Stimulated activated CD4-positive, alpha-beta T cell treated with anti-CD3 and anti-CD28 coated beads, Interleukin-1b, Interleukin-23, amount 100 ng/mL, for 4 hours (primary cell): Measurements from ENCODE around the gene GLIS1.

Experiments used
- DNase-seq, 2 donors: peaks; one replicate each; pipeline ENCODE4 v3.0.0-alpha.2; 2020; ENCODE audit warnings: low read depth in 2 of 2

The GLIS1 gene

DNA sequence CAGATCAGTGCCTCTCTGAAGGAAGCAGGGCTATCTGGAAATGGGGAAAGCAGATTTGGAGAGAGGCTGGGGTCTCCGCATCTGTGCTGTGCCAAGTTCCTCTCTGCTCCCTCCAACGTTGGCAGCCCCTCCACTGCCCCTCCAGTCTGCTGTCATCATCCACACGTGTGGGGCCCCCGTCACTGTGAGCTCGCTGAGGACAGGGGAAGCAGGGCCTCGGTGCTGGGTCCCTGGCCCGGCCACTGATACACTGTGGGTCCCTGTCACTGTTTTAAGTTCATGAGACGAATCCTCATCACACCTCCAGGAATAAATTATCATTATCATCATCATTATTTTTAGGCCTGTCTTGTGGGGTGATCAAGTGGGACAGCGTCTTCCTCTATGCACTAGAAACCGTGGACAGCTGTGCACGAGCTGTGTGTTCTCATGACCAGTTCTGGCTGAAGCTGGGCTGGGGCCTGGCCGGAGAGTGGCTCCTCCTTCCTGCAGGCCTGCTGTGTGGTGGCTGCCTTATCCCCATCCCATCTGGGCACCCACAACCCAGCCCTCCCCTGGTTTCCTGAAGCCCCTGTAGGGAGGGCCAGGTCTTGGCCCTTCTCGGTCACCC lies 227.5 kb downstream of the GLIS1 start:
- DNase-seq = no peak

DNA sequence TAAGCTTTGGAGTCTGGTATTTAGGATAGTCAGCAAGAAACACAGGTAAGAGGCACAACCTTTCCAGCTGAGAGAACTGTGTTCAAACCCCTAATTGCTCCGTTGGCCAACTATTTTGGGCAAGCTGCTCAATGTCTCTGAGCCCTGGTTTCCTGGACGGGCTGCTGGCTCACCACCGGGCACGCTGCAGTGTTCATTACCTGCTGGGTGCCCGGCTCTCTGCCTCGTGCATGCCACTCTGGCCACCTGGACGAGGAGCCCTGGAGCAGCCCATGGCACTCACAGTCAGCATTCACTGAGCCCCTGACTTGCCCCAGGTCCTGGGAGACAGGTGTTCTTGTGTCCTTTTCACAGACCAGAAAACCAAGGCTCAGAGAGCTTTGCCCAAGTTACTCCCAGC lies 228.7 kb downstream of the GLIS1 start:
- no peak for DNase-seq

DNA sequence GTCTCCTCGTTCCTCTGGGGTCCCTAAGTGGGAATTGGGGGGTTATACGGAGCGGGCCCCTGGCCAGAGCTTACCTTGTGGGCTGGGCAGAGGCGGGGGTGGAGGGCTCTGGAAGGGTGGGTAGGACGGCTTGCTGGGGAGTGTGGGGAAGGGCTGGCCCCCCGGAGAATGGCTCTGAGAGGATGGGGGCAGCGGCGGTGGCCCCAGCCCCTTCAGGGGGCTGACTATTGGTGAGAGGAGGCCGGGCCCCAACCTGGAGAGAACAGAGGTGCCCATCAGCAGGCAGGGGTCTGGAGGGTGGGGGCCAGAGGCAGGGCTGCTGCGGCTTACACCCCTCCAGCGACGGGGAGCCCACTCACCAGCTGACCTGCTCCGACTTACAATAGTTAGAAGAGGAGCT lies 229.2 kb downstream of the GLIS1 start:
- no peak for DNase-seq

DNA sequence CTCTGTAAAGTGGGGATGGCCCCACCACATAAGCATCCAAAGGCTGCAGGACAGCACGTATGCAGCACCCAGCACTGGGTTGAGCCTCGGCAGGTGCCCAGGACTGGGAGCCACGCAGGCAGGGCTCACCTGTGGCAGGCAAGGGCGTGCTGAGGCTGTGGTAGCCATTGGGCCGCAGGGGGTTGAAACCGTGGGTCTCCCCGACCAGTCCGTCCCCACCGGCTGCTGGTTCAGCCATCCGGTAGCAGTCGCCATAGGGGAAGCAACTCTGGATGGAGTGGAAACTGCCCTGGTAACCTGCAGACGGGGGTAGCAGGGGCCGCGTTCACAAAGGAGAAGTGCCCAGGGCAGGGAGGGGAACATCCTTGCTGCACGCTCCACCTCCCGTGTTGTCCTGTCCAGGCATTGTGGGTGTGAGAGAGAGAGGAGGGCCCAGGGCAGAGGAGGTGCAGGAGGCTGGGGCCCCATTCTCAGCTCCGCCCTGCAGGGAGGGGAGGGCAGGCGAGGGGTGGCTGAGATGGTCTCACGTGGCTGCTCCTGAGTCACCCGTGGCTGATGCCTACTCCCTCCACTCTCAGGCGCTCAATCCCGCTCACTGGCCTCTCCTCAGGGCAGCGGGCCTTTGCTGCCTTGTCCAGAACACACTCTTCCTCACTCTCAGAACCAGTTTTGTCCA lies 229.8 kb downstream of the GLIS1 start:
- no peak for DNase-seq

DNA sequence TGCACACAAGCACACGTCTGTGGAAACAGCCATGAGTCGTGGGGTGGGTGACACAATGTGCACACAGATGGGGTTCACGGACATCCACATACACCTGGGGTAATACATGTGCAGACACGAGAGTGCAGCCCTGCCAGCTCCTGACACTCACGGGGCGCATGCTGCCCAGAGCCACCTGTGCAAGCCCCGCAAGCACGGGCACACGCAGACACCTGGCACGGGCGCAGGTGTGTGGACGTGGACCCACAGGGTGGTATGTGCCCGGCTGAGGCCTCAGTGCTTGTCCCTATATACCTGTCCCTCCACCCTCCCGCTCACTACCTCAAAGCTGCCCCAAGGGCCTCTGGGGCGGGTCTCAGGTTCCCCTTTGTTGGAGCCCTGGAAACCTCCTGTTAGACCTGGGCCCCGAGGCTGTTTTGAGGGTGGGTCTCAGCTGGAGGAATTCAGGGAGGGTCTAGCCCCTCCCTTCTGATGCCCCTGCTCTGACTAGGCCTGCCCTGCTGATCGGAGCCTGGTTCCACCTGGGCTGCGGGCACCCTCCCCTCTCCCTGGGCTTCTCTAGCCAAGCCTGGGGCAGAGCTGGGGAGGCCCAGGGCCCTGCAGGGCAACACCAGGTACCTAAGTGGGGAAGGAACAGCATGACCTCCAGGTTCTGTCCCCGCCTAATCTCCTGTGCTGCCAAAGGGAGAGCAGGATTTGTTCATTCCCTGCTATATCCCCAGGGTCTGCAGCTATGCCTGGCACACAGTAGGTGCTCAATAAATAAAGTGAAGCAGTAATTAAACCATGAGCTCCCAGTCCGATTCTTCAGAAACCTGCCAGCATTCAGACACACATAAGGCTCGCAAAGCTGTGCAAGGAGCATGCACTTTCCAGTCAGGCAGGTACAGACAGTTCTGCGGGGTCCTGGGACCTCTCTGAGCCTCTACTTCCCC lies 230.6 kb downstream of the GLIS1 start:
- DNase-seq = no peak

DNA sequence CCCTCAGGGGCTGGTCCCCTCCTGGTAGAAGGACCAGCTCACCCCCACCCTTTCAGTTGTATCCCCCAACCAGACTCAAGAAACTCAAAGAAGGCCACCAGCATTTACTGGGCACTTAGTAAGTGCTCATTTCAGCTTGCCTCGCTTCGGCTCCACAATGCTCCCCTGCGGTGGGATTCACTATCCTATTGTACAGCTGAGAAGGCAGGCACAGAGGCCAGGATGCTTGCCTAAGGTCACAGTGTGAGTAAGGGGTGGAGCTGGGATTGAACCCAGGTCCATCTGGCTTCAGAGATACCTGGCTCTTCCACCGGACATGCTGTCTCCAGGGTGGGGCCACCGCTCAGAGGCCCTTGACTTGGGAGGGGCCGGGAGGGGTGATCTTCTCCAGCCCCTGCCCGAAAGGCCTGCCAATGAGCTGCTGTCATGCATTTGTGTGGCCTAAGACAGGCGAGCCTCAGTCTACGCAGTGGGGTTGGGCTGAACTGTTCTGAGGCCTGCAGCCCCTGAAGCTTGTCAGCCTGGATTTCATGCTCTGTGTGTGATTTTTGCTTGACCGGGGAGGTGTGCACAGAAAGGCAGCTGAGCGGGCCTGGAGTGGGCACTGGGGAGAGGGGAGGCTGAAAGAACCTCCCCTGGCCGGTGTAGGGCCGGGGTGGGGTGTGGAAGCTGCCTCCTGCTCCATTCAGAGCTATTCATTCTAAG lies 231.7 kb downstream of the GLIS1 start:
- no peak for DNase-seq

DNA sequence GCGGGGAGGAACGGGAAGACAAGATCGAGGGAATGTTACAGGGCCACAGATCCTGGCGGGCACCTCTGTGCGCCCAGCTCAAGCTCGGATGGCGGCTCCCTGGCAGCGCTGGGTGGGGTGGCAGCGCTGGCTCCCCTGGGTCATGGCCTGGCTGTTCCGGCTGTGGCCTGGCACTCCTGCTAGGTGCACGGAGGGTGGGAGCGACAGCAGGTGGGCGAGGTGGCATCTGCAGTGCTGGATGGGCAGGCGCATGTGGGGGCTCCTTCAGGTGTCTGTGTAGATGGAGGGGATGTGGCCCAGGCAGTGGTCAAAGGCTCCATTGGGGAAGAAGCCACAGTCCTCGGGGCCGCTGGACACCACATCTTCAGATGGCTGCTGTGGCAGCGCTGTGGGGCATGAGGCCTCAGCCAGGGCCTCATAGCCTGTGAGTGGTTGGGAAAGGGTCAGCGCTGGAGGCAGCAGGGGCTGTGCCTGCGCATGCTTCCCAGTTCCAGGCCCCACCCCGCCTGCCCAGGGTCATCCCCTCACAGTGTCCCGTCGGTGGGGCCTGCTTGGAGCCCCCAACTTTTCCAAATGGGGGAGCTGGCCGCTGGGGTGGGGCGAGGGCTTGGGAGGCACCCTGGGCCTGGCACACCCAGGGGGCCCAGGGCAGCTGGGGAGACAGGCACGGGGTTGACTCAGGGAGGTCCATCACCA lies 232.5 kb downstream of the GLIS1 start:
- no peak for DNase-seq

DNA sequence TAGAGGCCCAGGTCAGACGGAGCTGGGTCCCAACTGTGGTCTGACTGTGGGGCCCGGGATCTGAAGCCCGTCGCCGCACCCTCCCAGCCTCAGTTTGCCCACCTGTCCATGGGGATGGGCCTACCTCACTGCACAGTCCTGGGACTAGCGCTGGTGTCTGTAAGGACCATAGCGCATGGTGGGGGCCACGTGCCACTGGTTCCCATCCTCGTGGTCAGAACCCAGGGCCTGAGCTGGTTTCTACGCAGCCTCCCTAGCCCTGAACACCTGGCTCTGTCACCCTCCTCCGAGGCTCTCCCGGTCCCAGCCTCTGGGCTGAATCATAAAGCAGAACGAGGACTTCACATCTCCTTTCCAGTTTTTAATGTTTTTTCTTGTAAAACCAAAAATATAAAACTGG lies 233.1 kb downstream of the GLIS1 start:
- DNase-seq = no peak

DNA sequence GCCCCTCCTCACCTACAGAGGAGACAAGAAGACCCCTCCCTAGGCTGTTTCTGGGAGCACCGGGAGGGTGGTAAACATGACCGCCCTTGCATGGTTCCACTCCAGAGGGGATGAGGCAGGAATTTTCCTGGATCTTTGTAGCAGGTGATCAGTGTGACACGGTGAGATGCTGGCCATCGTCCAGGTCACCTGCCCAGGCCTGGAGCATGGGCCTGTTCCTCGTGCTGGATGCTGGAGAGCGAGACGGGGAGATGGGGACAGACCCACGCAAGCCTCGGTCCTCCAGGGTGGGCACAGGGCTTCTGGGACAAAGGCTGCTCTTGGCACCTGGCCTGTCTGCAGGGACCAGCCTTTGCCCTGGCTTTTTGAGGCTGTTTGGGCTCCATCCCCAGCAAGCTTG lies 233.6 kb downstream of the GLIS1 start:
- no peak for DNase-seq

DNA sequence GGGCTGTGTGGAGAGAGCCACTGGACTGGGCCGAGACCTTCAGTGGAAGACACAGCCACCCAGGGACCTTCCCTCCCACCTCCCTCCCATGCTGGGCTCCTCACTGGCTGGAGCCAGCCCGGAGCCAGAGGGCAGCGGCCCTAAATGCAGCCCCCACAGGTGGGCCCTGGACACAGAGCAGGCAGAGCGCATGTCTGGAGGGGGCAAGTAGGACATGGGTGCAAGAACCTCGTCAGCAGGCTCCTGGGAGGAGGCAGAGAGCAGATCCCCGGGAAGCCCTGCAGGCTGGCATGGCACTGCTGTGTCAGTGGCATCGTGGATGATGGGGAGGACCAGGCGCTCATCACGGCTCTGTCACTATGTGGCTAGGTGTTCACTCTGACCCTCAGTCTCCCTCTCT lies 234.1 kb downstream of the GLIS1 start:
- no peak for DNase-seq

DNA sequence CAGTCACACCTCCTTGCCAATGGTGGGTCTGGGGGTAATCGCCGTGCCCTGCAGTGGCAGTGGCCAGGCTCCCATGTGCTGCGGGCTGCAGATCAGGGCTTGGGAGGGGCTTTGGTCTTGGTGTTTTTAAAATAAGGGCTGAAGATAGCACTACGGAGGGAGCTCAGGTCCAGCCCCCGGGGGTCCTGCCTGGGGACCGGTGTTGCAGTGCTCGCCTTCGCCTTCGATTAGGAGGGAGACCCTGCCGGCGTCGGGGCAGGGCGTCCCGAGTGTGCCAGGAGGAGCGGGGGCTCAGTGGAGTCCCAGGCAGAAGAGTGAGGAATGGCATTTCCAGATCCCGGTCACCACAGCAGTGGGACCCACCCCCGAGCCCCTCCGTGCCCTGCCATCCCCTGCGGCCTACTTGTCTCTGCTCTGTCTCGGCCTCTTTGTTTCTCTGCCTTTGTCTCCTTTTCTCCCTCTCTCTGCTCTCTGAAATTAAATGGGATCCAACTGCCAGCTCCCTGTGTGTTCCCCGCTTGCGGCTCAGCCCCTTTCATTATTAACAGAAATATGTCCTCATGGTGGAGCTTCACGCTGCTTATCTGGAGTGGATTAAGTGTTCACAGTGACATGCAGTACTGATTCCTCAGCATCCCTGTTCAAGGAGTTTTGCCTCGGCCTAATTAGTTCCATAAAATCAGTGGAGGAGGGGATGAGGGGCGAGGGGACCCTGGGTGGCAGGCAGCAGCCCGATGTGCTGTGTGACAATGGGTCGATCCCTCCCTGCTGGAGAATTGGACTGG lies 235.3 kb downstream of the GLIS1 start:
- no peak for DNase-seq

DNA sequence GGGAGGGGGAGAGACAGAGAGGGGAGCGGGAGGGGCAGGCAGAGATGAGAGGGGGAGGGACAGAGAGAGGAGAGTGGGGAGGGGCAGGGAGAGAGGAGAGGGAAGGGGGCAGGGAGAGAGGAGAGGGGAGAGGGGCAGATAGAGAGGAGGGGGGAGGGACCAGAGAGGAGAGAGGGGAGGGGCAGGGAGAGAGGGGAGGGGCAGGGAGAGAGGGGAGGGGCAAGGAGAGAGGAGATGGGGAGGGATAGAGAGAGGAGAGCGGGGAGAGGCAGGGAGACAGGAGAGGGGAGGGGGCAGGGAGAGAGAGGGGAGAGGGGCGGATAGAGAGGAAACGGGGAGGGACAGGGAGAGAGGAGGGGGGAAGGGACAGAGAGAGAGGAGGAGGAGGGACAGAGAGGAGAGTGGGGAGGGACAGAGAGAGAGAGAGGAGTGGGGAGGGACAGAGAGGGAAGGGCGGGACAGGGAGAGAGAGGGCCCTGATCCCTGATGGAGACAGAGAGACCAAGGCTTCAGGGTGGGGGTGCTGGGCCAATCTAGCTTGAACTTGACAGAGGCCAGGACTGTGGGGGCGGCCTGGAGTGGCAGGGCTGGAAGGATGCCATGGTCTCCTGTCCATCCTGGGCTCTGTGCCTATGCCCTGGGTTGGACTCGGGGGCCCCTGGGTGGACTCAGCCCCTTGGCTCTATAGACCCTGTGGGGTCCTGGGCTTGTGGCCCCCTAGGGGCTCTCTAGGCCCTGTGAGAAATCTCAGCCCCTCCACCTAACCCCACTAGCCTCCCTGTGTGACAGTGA lies 236.1 kb downstream of the GLIS1 start:
- DNase-seq = no peak

DNA sequence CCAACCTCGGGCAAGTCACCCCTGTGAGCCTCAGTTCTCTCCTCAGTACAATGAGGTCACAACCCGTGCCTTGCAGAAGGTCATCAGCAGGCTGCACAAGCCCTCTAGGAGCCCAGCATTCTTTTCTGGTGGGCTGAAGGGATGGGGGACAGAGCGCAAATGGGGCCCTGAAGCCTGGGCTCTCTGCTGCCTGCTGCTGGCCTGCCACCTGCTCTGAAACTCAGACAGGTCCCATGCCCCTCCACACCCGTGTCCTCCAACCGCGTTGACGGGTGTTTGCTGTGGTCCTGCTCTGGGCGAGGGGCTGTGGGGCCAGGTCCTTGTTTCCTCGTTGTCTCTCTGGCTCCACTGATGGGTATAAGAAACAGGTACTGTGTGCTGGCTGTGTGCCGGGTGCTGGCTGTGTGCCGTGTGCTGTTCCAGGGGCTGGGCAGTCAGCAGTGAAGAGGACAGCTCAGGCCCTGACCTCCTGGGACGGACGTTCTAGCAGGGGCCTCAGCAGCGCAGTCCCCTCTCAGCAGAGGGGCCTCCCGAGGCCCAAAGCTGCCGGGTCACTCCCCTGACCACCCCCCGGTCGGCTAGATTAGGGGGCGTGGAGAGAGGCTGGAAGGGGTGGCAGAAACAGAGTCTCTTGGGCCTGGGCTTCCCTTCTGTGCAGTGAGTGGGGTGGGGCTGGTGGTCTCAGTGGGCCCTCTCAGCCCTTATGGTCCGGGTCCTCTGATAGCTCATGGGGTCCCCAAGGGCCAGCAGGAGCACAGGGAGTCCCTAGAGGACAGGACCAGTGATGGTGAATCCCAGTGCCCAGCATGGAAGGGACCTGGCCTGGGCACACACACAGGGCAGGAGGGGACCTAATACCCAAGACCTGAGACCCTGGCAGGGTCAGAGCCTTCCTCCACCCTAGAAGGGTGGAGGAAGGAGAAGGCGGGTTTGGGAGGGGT lies 237.6 kb downstream of the GLIS1 start:
- no peak for DNase-seq

DNA sequence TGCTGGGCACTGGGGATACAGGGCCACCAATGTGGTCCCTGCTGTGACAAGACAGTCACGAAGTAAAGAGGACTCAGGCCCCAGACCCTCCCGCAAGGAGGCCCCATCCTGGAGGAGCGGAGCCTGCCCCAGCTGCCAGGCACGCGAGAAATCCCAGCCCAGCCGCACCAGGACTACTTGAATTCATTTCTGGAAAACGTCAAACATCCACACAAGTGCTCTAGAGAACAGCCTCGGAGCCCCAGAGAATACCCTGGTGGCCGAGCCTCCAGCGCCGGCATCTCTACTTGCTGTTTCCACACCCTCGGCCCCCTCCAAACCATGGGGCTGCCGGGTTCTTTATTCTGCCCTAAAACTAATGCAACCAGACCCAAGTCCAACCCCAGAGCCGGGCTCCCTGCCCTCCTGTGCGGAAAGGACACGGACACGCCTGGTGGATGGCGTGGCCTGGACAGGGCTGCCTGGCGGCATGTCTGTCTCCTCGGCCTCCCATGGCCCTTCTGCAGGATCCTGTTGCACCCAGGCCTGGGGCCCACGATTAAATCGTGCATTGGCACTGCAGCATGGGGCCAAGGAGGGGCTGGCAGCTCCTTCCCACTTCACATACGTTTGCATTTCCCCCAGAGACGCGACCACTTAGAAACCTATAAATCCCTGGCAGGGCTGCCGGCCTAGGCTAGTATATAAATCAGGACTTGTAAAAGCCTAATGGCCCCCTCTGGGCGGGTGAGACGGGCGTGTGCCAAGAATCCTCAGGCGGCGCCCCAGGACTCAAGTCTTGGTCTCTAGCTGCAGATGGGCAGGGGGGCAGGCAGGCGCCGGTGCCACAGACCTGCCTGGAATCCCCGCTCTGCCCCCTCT lies 238.5 kb downstream of the GLIS1 start:
- no peak for DNase-seq

DNA sequence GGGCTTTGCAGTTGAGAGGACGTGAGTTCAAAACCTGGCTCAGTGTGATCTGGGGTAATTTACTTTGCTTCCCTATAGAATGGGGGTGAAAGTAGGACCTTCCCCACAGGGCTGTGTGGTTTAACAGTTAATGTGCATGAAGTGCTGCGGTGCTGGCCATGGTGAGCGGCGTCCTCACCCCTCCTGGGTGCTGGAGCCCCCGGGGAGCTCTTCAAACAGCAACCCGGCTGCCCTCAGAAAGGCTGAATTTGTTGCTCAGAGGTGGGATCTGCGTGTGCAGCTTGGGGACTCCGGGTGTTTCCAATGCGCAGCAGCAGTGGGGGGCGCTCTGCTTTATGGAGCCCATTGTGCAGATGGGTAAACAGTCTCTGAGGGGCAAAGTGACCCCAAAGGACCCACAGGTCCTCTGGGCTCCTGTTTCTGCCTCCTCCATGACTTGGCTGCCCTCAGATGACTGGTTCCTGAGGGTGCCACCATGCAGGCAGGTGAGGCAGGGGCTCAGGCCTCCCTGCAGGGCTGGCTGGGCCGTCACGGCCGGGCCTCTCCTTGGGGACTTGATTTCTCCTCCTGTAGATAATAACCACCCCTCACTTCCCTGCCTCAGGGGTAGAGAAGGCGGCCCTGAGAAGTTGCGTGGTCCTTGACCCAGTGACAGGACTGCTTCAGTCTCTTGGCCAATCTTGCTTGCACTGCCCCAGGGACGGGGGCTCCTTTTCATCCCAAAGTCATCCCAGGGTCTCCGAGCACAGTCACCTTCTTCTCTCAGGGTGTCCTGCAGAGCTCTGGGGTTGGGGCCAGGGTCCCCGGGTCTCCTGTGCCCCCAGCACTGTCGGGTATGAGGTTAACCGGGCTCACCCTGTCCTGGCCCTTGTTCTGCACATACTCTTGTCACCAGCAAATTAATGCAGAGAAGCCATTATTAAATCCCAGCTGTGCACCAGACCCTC lies 239.4 kb downstream of the GLIS1 start:
- DNase-seq = no peak

DNA sequence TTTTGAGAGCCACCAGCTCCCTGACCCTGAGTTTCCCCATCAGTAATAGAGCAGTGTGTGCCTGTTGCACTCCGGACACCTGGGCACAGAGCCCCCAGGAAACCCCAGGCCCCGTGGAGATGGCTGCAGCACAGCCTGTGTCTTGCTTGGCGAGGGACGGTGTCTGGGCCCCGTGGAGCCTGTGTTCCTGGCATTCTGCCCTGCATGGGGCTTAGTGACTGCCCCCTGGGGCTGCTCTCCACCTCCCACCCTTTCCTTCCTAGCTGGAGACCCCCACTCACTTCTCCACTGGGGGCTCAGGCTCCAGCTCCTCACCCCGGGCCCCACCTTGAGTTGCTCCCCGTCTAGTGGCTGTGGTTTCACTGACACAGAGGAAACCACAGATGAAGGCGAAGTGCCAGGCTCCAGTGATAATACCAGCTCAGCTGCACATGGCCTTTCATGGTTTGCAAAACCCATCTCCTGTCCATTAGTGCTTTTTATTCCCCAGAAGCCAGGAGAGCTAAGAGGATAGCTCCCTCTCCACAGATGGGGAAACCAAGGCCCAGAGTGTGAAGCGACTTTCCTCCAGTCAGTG lies 240.3 kb downstream of the GLIS1 start:
- DNase-seq = no peak
